ENCODE results near the gene H2AZ2. TPM values are rescaled to one million over a fixed set of nuclear protein-coding genes. Genes with fewer than 3 reads are reported as not detected.
"Not testable (repeated sequence)": the region's sequence is repeated elsewhere in the genome, so short reads cannot be mapped to it uniquely, and the experiment has no call there.

H2AZ2 gene
- total RNA-seq, 1 donor from 2014 or later = 64.6 TPM

- DNase-seq (ENCODE audit: low spot score); ATAC-seq: not testable (repeated sequence)
These were observed 24.0 kb upstream of the H2AZ2 start for GRCh38 chr7:44871918-44872317.

DNA sequence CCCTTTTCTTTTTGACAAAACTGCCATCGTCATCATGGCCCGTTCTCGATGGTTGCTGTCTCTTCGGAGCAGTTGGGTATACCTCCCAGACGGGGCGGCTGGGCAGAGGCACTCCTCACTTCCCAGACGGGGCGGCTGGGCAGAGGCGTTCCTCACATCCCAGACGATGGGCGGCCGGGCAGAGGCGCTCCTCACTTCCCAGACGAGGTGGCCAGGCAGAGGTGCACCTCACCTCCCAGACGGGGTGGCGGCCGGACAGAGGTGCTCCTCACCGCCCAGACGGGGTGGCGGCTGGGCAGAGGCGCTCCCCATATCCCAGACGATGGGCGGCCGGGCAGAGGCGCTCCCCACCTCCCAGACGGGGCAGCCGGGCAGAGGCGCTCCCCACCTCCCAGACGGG is 22.9 kb upstream of the H2AZ2 start:
- not testable (repeated sequence) for DNase-seq (ENCODE audit: low spot score); ATAC-seq

DNA sequence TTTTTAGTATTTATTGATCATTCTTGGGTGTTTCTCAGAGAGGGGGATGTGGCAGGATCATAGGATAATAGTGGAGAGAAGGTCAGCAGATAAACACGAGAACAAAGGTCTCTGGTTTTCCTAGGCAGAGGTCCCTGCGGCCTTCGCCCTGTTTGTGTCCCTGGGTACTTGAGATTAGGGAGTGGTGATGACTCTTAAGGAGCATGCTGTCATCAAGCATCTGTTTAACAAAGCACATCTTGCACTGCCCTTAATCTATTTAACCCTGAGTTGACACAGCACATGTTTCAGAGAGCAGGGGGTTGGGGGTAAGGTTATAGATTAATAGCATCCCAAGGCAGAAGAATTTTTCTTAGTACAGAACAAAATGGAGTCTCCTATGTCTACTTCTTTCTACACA is 22.4 kb upstream of the H2AZ2 start:
- ATAC-seq = not testable (repeated sequence)

GRCh38 chr7:44867073-44867995 is 19.4 kb upstream of the H2AZ2 start:
- DNase-seq (ENCODE audit: low spot score) (no peak), ATAC-seq (no peak)

More for the DNA sequence above, 22.4 kb upstream of the H2AZ2 start:
- DNase-seq (ENCODE audit: low spot score) = not testable (repeated sequence)

DNA sequence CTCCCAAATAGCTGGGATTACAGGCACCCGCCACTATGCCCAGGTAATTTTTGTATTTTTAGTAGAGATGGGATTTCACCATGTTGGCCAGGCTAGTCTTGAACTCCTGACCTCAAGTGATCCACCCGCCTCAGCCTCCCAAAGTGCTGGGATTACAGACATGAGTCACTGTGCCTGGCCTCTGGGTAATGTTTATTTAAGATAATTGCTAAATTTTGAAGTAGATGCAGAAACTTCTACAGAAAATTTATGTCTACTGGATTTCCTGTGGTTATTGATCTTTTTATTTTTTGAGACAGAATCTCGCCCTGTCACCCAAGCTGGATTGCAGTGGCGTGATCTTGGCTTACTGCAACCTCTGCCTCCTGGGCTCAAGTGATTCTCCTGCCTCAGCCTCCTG is 14.1 kb upstream of the H2AZ2 start:
- ATAC-seq; DNase-seq (ENCODE audit: low spot score): not testable (repeated sequence)

GRCh38 chr7:44858161-44858560 is 10.3 kb upstream of the H2AZ2 start:
- ATAC-seq (no peak), DNase-seq (ENCODE audit: low spot score) (no peak)

GRCh38 chr7:44854644-44855364 is 6.9 kb upstream of the H2AZ2 start:
- no peak for ATAC-seq
- no peak for DNase-seq (ENCODE audit: low spot score)

DNA sequence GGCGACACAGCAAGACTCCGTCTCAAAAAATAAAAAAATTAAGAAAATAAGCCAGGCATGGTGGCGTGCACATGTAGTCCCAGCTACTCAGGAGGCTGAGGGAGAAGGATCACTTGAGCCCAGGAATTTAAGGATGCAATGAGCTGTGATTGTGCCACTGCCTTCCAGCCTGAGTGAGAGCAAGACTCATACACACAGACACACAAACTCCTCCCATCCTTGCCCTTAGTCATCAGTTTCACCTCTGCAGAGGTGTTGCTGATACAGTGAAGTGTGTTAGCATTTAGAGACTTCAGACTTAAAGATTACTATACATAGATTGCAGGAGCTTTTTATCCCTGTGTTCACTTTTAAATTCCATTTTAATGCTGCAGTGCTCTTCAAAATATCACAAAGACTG is 5.5 kb upstream of the H2AZ2 start:
- ATAC-seq (no peak), DNase-seq (ENCODE audit: low spot score) (no peak)

- no peak for ATAC-seq
These were observed 4.7 kb upstream of the H2AZ2 start for GRCh38 chr7:44852590-44852989.

DNA sequence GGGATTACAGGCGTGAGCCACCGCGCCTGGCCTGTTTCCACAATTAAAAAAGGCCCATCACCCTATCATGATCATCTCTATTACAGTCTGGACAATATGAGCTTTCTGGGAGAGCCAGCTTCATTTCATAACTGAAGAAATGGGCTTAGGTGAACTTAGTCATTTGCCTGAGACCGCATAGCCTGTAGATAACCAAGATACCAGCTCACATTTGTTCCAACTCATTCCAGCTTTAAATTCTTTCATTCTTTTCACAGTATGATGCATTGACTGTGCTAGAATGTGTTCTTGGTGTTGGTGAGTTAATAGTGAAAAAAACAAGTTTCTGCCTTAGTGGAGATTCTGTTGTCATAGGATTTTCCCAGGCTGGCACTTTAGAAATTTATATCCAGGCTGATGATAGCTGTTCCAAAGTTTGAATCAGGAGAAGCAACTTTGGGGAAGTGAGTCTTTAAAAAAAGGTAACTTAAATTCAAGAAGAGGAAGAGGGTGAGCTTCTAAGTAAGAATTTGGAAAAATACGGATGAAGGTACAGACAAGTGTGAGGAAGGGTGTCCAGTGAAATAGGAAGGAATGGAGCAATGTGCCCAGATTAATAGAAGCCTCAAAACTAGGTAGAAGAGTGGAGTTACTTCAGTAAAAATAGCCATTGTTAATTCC is 2.1 kb upstream of the H2AZ2 start:
- ATAC-seq (no peak), DNase-seq (ENCODE audit: low spot score) (no peak)

More at GRCh38 chr7:44852590-44852989, 4.7 kb upstream of the H2AZ2 start:
- no peak for DNase-seq (ENCODE audit: low spot score)

DNA sequence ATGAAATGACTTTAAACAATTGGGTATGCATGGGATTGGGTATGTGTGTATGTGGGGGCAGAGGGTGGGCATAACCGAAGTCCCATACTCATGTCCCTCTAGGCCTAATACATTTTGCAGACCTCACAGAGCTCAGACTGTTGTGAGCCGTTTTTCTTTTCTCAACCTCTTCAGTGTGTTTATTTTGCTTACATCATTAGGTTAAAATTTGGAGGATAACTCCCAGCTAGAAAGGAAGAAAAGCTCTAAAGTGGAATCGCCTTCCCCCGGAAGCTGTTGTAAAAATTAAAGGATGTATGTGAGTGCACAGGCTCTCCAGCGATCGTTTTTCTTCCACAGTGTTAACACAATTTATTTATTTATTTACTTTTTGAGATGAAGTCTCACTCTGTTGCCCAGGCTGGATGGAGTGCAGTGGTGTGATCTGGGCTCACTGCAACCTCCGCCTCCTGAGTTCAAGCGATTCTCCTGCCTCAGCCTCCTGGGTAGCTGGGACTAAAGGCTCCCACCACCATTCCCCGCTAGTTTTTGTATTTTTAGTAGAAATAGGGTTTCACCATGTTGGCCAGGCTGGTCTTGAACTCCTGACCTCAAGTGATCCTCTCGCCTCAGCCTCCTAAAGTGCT is 1.5 kb upstream of the H2AZ2 start:
- no peak for ATAC-seq
- DNase-seq (ENCODE audit: low spot score) = no peak

DNA sequence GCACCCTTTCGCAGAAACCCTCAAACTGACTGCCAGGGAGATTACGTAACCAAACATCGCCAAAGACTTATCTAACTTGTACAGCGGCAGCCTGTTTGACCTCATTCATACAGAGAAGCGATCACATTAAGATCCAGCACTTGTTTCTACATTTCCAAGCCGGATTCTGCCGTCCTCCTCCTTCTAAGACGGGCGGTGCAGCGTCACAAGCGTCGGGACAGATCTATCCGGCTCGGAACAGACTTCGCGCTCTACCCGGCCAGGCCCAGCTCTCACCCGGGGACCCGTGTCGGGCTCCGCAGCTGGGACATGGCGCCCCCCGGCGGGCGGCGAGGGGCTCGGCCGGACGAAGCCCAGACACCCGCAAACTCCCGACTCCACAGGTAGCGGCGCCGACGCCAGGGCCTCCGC is 373 bp downstream of the H2AZ2 start:
- DNase-seq (ENCODE audit: low spot score) (peak; percentile 89), ATAC-seq (peak; percentile 83)

- ATAC-seq (no peak), DNase-seq (ENCODE audit: low spot score) (no peak)
These were observed 925 bp downstream of the H2AZ2 start for GRCh38 chr7:44846816-44847508.

DNA sequence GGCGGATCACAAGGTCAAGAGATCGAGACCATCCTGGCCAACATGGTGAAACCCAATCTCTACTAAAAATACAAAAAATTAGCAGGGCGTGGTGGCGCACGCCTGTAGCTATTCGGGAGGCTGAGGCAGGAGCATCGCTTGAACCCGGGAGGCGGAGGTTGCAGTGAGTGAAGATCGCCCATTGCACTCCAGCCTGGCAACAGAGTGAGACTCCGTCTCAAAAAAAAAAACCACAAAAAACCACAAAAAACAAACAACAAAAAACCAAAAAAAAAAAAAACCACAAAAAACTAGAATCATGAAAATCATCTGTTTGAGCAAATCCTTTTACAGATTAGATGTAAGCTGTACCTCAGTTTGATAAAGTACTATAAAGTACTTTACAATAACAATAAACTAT is 1.5 kb downstream of the H2AZ2 start:
- ATAC-seq; DNase-seq (ENCODE audit: low spot score): not testable (repeated sequence)

GRCh38 chr7:44845451-44845850 is 2.4 kb downstream of the H2AZ2 start:
- no peak for ATAC-seq
- DNase-seq (ENCODE audit: low spot score) = no peak

GRCh38 chr7:44843440-44843839 is 4.4 kb downstream of the H2AZ2 start:
- ATAC-seq; DNase-seq (ENCODE audit: low spot score): not testable (repeated sequence)

DNA sequence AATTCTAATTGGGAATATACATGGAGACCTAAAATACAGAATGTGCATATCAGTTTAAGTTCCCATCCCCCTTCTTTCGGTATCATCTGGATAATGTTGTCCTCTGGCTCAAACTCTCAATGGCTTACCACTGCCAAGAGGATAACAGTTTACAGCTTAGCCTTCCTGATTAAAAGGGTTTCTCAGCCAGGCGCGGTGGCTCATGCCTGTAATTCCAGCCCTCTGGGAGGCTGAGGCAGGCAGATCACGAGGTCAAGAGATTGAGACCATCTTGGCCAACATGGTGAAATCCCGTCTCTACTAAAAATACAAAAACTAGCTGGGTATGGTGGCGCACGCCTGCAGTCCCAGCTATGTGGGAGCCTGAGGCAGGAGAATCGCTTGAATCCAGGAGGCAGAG is 5.2 kb downstream of the H2AZ2 start:
- ATAC-seq; DNase-seq (ENCODE audit: low spot score): not testable (repeated sequence)

DNA sequence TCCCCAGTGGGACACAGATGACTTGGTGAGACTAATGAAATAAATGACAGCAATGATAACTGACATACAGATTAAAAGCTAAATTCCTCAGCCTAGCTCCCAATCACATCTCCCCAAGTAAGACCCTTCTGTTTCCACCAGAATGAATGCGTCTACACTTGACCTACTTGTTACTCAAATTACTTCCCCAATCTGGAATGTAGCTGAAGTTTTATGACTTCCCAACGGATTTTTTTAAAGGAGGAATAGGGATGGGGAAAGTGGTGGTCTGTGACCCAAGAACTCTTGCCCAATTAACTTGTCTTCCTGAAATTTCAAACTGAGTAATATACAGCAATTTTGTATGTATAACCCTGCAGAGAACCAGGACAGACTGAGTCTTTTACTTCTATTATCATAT is 9.1 kb downstream of the H2AZ2 start:
- ATAC-seq = no peak
- no peak for DNase-seq (ENCODE audit: low spot score)

GRCh38 chr7:44827567-44827966 is 20.3 kb downstream of the H2AZ2 start:
- no peak for ATAC-seq
- DNase-seq (ENCODE audit: low spot score) = no peak

DNA sequence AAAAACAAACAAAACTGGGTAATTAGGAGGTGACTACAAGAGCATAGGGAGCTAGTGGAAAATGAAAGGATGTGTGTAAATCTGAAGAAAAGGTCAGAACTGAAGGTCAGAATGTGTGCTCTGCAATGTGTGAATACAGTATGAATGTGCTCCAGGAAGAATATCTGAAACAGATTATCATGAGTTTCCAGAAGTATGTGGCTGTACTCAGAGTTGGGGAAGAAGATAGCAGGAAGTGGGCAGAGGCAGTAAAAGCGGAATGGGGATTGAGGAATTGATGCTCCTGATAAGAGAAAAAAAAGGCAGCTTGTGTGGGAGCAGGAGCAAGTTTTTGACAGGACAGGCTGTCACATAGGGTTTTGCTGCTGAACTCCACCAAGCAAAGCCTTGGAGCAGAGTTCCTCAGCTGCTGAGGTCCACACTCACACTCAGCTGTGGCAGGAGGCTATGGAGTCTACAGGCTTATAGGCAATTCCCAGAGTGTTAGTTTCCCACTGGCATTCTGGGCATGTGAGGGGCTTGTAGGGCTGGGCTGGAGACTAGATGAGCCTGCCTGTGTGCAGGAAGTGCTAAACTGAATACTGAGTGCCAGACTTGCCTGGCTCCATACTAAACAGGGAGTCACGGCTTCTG is 22.9 kb downstream of the H2AZ2 start:
- DNase-seq (ENCODE audit: low spot score) = no peak
- no peak for ATAC-seq

All from left lobe of liver (tissue), 2 donors.